Measurements from ENCODE around the gene CLOCK. TPM values are rescaled to one million over a fixed set of nuclear protein-coding genes. Genes with fewer than 3 reads are reported as not detected.

Gene CLOCK
- total and polyA plus RNA-seq, 5 donors = 12.2 to 44.8 (median 34.9) TPM

GRCh38 chr4:55447108-55447708 is 99.5 kb downstream of the CLOCK start:
- ATAC-seq = no peak
- Histone ChIP-seq H3K9me3 (ENCODE audit: control insufficient read depth, low read length) (no peaks in the 10 kb centered on the region), H3K4me1 (ENCODE audit: control insufficient read depth, insufficient read depth, low read length) (no peaks in the 10 kb centered on the region), H3K4me3 (ENCODE audit: low read length) (no peak overlapping the region), H3K27me3 (ENCODE audit: control insufficient read depth, insufficient read depth) (no peaks in the 10 kb centered on the region), H3K27ac (ENCODE audit: low read length) (no peak overlapping the region)
- no peak for DNase-seq
- intact Hi-C loops (cut with DNase I) = no loop called here
- 93% methylated on average over 9 of the region's 9 CpGs for WGBS

- H3K27ac ChIP-seq (ENCODE audit: low read length) = no peak overlapping the region
- H3K4me3 ChIP-seq (ENCODE audit: low read length) = no peak overlapping the region
- intact Hi-C loops (cut with DNase I) = no loop called here
- DNase-seq = no peak
- no peak for ATAC-seq
- H3K4me1 ChIP-seq (ENCODE audit: control insufficient read depth, insufficient read depth, low read length) = no peaks in the 10 kb centered on the region
- 95% methylated on average over 1 of the region's 1 CpG for WGBS
- H3K27me3 ChIP-seq (ENCODE audit: control insufficient read depth, insufficient read depth) = no peaks in the 10 kb centered on the region
- no peaks in the 10 kb centered on the region for H3K9me3 ChIP-seq (ENCODE audit: control insufficient read depth, low read length)
Observed at GRCh38 chr4:55446578-55446922, 100.2 kb downstream of the CLOCK start.

- H3K27ac ChIP-seq (ENCODE audit: low read length) = no peak overlapping the region
- DNase-seq = no peak
- 93% methylated on average over 2 of the region's 2 CpGs for WGBS
- H3K9me3 ChIP-seq (ENCODE audit: control insufficient read depth, low read length) = no peaks in the 10 kb centered on the region
- no peaks in the 10 kb centered on the region for H3K27me3 ChIP-seq (ENCODE audit: control insufficient read depth, insufficient read depth)
- intact Hi-C loops (cut with DNase I) = no loop called here
- no peaks in the 10 kb centered on the region for H3K4me1 ChIP-seq (ENCODE audit: control insufficient read depth, insufficient read depth, low read length)
- no peak for ATAC-seq
- no peak overlapping the region for H3K4me3 ChIP-seq (ENCODE audit: low read length)
Observed at GRCh38 chr4:55445921-55446577, 100.7 kb downstream of the CLOCK start.

- Histone ChIP-seq H3K4me3 (ENCODE audit: low read length) (no peak overlapping the region), H3K4me1 (ENCODE audit: control insufficient read depth, insufficient read depth, low read length) (no peaks in the 10 kb centered on the region), H3K27me3 (ENCODE audit: control insufficient read depth, insufficient read depth) (no peaks in the 10 kb centered on the region), H3K9me3 (ENCODE audit: control insufficient read depth, low read length) (no peaks in the 10 kb centered on the region), H3K27ac (ENCODE audit: low read length) (no peak overlapping the region)
- intact Hi-C loops (cut with DNase I) = no loop called here
- WGBS = 32% methylated on average over 2 of the region's 2 CpGs
- ATAC-seq (peak in 1 of 2 donors; percentile 23), DNase-seq (no peak)
Observed at GRCh38 chr4:55444827-55445226, 101.9 kb downstream of the CLOCK start.

GRCh38 chr4:55442541-55442940 is 104.2 kb downstream of the CLOCK start:
- H3K4me3 ChIP-seq (ENCODE audit: low read length) = no peak overlapping the region
- H3K27ac ChIP-seq (ENCODE audit: low read length) = no peak overlapping the region
- ATAC-seq (no peak), DNase-seq (no peak)
- intact Hi-C loops (cut with DNase I) = no loop called here
- H3K4me1 ChIP-seq (ENCODE audit: control insufficient read depth, insufficient read depth, low read length) = no peaks in the 10 kb centered on the region
- 79% methylated on average over 1 of the region's 1 CpG for WGBS
- H3K27me3 ChIP-seq (ENCODE audit: control insufficient read depth, insufficient read depth) = no peaks in the 10 kb centered on the region
- H3K9me3 ChIP-seq (ENCODE audit: control insufficient read depth, low read length) = no peaks in the 10 kb centered on the region

GRCh38 chr4:55440786-55441185 is 105.9 kb downstream of the CLOCK start:
- 97% methylated on average over 2 of the region's 2 CpGs for WGBS
- no peak for DNase-seq
- intact Hi-C loops (cut with DNase I) = no loop called here

GRCh38 chr4:55439023-55439422 is 107.7 kb downstream of the CLOCK start:
- Histone ChIP-seq H3K9me3 (ENCODE audit: control insufficient read depth, low read length) (no peaks in the 10 kb centered on the region), H3K27me3 (ENCODE audit: control insufficient read depth, insufficient read depth) (no peaks in the 10 kb centered on the region), H3K4me3 (ENCODE audit: low read length) (no peak overlapping the region), H3K27ac (ENCODE audit: low read length) (no peak overlapping the region), H3K4me1 (ENCODE audit: control insufficient read depth, insufficient read depth, low read length) (no peaks in the 10 kb centered on the region)
- no peak for ATAC-seq
- intact Hi-C loops (cut with DNase I) = no loop called here
- DNase-seq = no peak

More at GRCh38 chr4:55440786-55441185, 105.9 kb downstream of the CLOCK start:
- Histone ChIP-seq H3K27ac (ENCODE audit: low read length) (no peak overlapping the region), H3K4me1 (ENCODE audit: control insufficient read depth, insufficient read depth, low read length) (no peaks in the 10 kb centered on the region), H3K27me3 (ENCODE audit: control insufficient read depth, insufficient read depth) (no peaks in the 10 kb centered on the region), H3K9me3 (ENCODE audit: control insufficient read depth, low read length) (no peaks in the 10 kb centered on the region), H3K4me3 (ENCODE audit: low read length) (no peak overlapping the region)
- no peak for ATAC-seq

GRCh38 chr4:55438314-55438713 is 108.4 kb downstream of the CLOCK start:
- H3K27me3 ChIP-seq (ENCODE audit: control insufficient read depth, insufficient read depth) = no peaks in the 10 kb centered on the region
- 95% methylated on average over 2 of the region's 2 CpGs for WGBS
- intact Hi-C loops (cut with DNase I) = no loop called here
- no peaks in the 10 kb centered on the region for H3K4me1 ChIP-seq (ENCODE audit: control insufficient read depth, insufficient read depth, low read length)
- H3K4me3 ChIP-seq (ENCODE audit: low read length) = no peak overlapping the region
- H3K27ac ChIP-seq (ENCODE audit: low read length) = no peak overlapping the region
- DNase-seq = no peak
- no peaks in the 10 kb centered on the region for H3K9me3 ChIP-seq (ENCODE audit: control insufficient read depth, low read length)
- ATAC-seq = no peak

GRCh38 chr4:55437823-55438222 is 108.9 kb downstream of the CLOCK start:
- Histone ChIP-seq H3K4me1 (ENCODE audit: control insufficient read depth, insufficient read depth, low read length) (no peaks in the 10 kb centered on the region), H3K27me3 (ENCODE audit: control insufficient read depth, insufficient read depth) (no peaks in the 10 kb centered on the region), H3K27ac (ENCODE audit: low read length) (no peak overlapping the region), H3K9me3 (ENCODE audit: control insufficient read depth, low read length) (no peaks in the 10 kb centered on the region), H3K4me3 (ENCODE audit: low read length) (no peak overlapping the region)
- intact Hi-C loops (cut with DNase I) = no loop called here
- 80% methylated on average over 3 of the region's 3 CpGs for WGBS
- DNase-seq (no peak), ATAC-seq (no peak)

- no peak overlapping the region for H3K4me3 ChIP-seq (ENCODE audit: low read length)
- no peak overlapping the region for H3K27ac ChIP-seq (ENCODE audit: low read length)
- DNase-seq (no peak), ATAC-seq (peak in 1 of 2 donors; percentile 34)
- no peaks in the 10 kb centered on the region for H3K27me3 ChIP-seq (ENCODE audit: control insufficient read depth, insufficient read depth)
- 84% methylated on average over 5 of the region's 5 CpGs for WGBS
- intact Hi-C loops (cut with DNase I) = no loop called here
- H3K4me1 ChIP-seq (ENCODE audit: control insufficient read depth, insufficient read depth, low read length) = no peaks in the 10 kb centered on the region
- H3K9me3 ChIP-seq (ENCODE audit: control insufficient read depth, low read length) = no peaks in the 10 kb centered on the region
Observed at GRCh38 chr4:55437356-55437796, 109.3 kb downstream of the CLOCK start.

- no peak for DNase-seq
- intact Hi-C loops (cut with DNase I) = no loop called here
- WGBS = 34% methylated on average over 3 of the region's 3 CpGs
- ATAC-seq = peak; percentile 28 to 38
- Histone ChIP-seq H3K4me1 (ENCODE audit: control insufficient read depth, insufficient read depth, low read length) (no peaks in the 10 kb centered on the region), H3K9me3 (ENCODE audit: control insufficient read depth, low read length) (no peaks in the 10 kb centered on the region), H3K4me3 (ENCODE audit: low read length) (no peak overlapping the region), H3K27me3 (ENCODE audit: control insufficient read depth, insufficient read depth) (no peaks in the 10 kb centered on the region), H3K27ac (ENCODE audit: low read length) (no peak overlapping the region)
Observed at GRCh38 chr4:55435141-55435841, 111.4 kb downstream of the CLOCK start.
